PC-3 (cell line): ENCODE data around the gene MYO1A. TPM values are rescaled to one million over a fixed set of nuclear protein-coding genes. Genes with fewer than 3 reads are reported as not detected.
"Not testable (repeated sequence)": the region's sequence is repeated elsewhere in the genome, so short reads cannot be mapped to it uniquely, and the experiment has no call there.

ENCODE experiments used
- ATAC-seq: fragments of 200-7000 bp; cut with Tn5 transposase; 2 replicates; pipeline ENCODE4 v1.9.1; 2020; ENCODE audit warnings: mild to moderate bottlenecking, moderate library complexity
- BruUV-seq: library from RNA; stranded (reverse); fragments of 400-500 nt; replicated peaks from 2 replicates; lab custom pipeline; 2021; lab: Mats Ljungman, UMichigan
- CTCF ChIA-PET: fragments of 300-600 bp; sonication (Branson Sonifier 250); formaldehyde crosslinking; loops from one replicate; lab custom pipeline; 2022; ENCODE audit warnings: antibody characterized with exemption; lab: Charles Lee
- POLR2A ChIA-PET: fragments of 300-600 bp; sonication (Branson Sonifier 250); formaldehyde crosslinking; loops from one replicate; lab custom pipeline; 2022; ENCODE audit warnings: antibody characterized with exemption; ENCODE audit not compliant: unreplicated experiment; lab: Charles Lee
- DNase-seq: peaks from one replicate; pipeline ENCODE4 v3.0.0-alpha.2; 2015
- H2AFZ ChIP-seq: fragments of 300-600 bp; sonication (generic); 2 replicates; pipeline ENCODE4 v1.6.0; 2016; ENCODE audit warnings: antibody characterized with exemption, low read length
- H3F3A ChIP-seq: fragments of 300-600 bp; sonication (generic); one replicate; pipeline ENCODE4 v1.6.0; 2017; ENCODE audit warnings: antibody characterized with exemption, low read length, control low read depth, mild to moderate bottlenecking; ENCODE audit not compliant: unreplicated experiment
- H3K27ac ChIP-seq: fragments of 300-600 bp; sonication (generic); 2 replicates; pipeline ENCODE4 v1.5.1; 2016; ENCODE audit warnings: mild to moderate bottlenecking, low read length
- H3K27me3 ChIP-seq: fragments of 300-600 bp; sonication (generic); 2 replicates; pipeline ENCODE4 v1.6.1; 2016; ENCODE audit warnings: low read length, mixed read lengths
- H3K36me3 ChIP-seq: fragments of 300-600 bp; sonication (generic); 2 replicates; pipeline ENCODE4 v1.6.1; 2016; ENCODE audit warnings: low read depth, mixed run types, low read length, mixed read lengths
- H3K4me1 ChIP-seq: fragments of 300-600 bp; sonication (generic); 2 replicates; pipeline ENCODE4 v1.5.1; 2016; ENCODE audit warnings: low read length; ENCODE audit not compliant: insufficient read depth
- H3K4me2 ChIP-seq: fragments of 300-600 bp; sonication (generic); 2 replicates; pipeline ENCODE4 v1.6.0; 2016; ENCODE audit warnings: low read length
- H3K4me3 ChIP-seq: fragments of 300-600 bp; sonication (generic); 2 replicates; pipeline ENCODE4 v1.5.1; 2016; ENCODE audit warnings: mild to moderate bottlenecking, low read length, mixed read lengths
- H3K79me2 ChIP-seq: fragments of 300-600 bp; sonication (generic); 2 replicates; pipeline ENCODE4 v1.6.1; 2017; ENCODE audit warnings: low read length, mixed read lengths
- H3K9ac ChIP-seq: fragments of 300-600 bp; sonication (generic); 2 replicates; pipeline ENCODE4 v1.6.0; 2016; ENCODE audit warnings: mild to moderate bottlenecking, low read length
- H3K9me2 ChIP-seq: fragments of 300-600 bp; sonication (generic); replicated peaks from 2 replicates; pipeline ENCODE4 v1.6.1; 2016; ENCODE audit warnings: mixed run types, low read length, mixed read lengths
- H3K9me3 ChIP-seq: fragments of 300-600 bp; sonication (generic); 2 replicates; pipeline ENCODE4 v1.6.1; 2016; ENCODE audit warnings: low read length, mixed read lengths
- H4K20me1 ChIP-seq: fragments of 300-600 bp; sonication (generic); 2 replicates; pipeline ENCODE4 v1.6.1; 2016; ENCODE audit warnings: low read length, mixed read lengths
- EZH2 ChIP-seq: fragments of 300-600 bp; sonication (generic); IDR thresholded peaks from one replicate; pipeline ENCODE4 v1.6.1; 2017; ENCODE audit warnings: antibody characterized with exemption, mild to moderate bottlenecking, low read length; ENCODE audit not compliant: unreplicated experiment
- EZH2phosphoT487 ChIP-seq: fragments of 300-600 bp; sonication (generic); IDR thresholded peaks from 2 replicates; pipeline ENCODE4 v1.6.1; 2018; ENCODE audit warnings: mild to moderate bottlenecking, antibody characterized with exemption, low read length, borderline replicate concordance
- intact Hi-C: fragments of 100-400 bp; cut with micrococcal nuclease; formaldehyde crosslinking; loops from 2 replicates; pipeline ENCODE4 v1.9.0; 2023
- total RNA-seq: library from RNA; depleted of rRNA; stranded (reverse); fragments of >200 nt; gene quantifications from 2 replicates; pipeline ENCODE4 v1.2.3, GENCODE V29; 2014
- TF ChIP-seq, protein P1 (sequence below): fragments of 300-600 bp; sonication (generic); conservative IDR thresholded peaks from 2 replicates; pipeline ENCODE4 v1.5.1; 2017; ENCODE audit warnings: antibody characterized with exemption, low read depth, mild to moderate bottlenecking, low read length

MYO1A gene
- total RNA-seq, 1 experiment from 2014 or later: not detected

DNA sequence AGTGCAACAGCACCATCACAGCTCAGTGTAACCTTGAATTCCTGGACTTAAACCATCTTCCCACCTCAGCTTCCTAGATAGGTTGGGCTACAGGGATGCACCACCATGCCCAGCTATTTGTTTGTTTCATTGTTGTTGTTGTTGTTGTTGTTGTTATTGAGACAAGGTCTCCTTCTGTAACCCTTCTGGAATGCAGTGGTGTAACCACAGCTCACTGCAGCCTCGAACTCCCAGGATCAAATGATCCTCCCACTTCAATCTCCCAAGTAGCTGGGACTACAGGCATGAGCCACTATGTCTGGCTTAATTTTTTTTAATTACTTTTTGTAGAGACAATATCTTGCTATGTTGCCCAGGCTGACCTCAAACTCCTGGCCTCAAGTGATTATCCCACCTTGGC is 29.9 kb upstream of the MYO1A start:
- no peak overlapping the region for H3K9ac ChIP-seq

DNA sequence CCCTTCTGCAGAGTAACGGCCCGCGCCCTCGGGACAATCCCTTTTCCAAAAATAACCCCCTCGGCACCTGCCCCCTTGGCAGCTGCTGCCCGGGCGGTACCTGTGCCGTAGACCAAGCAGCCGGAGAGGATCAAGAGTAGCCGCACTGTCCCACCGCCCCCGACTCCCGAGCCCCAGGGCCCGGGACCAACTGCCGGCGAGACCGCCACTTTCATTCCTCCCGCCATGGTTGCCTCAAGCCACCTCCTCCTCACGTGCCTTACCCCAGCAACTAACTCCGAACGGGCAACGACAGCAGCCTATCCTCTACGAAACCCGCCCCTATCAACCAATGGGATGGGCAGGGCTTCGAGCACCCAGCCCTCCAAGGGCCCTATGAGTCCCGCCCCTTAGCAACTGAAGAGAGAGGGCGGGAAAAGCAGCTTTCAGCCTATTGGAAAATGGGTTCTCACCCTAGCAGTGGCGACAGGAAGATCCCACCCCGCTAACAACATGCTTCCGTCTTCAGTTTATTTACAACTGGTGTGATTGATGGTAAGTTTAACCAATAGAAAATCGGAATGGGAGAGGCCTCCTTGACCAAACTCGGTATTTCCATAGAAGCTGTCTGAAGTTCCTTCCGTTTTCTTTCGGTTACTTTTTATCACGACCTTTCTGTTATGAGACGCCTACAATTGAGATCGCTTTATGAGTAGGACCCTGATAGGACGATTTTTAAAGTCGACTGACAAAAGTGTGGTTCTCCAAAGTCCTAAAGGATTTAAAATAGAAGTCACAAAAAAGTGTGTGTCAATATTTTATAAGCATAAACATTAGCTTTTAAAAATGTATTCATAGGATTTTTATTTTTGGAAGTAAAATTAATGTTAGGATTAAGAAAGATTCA is 28.8 kb upstream of the MYO1A start, which contains the start of gene NEMP1:
TSS of gene NEMP1 (minus strand) at position 273 of the 886 bp plus-strand sequence. CDS start at position 227, 46 bp downstream.
- H3K27me3 ChIP-seq: no peaks in the 10 kb centered on the region
- H3K9ac ChIP-seq: peak within 1 kb of the TSS; percentile 94
- no TSS peak for BruUV-seq
- DNase-seq (peak; percentile 100), ATAC-seq (peak; percentile 99)
- no peaks in the 10 kb centered on the region for H3K9me2 ChIP-seq
- H3K4me1 ChIP-seq: peaks cover 6% of the 10 kb centered on the region; the same call in 1 of the 2 replicates
- peak within 1 kb of the TSS; percentile 51 for H3K27ac ChIP-seq
- no peaks in the 10 kb centered on the region for H3K9me3 ChIP-seq
- peak within 1 kb of the TSS; percentile 90 for H3K4me3 ChIP-seq
- TF ChIP-seq EZH2 (no peak), EZH2phosphoT487 (no peak)
- TF ChIP-seq, protein P1, sequence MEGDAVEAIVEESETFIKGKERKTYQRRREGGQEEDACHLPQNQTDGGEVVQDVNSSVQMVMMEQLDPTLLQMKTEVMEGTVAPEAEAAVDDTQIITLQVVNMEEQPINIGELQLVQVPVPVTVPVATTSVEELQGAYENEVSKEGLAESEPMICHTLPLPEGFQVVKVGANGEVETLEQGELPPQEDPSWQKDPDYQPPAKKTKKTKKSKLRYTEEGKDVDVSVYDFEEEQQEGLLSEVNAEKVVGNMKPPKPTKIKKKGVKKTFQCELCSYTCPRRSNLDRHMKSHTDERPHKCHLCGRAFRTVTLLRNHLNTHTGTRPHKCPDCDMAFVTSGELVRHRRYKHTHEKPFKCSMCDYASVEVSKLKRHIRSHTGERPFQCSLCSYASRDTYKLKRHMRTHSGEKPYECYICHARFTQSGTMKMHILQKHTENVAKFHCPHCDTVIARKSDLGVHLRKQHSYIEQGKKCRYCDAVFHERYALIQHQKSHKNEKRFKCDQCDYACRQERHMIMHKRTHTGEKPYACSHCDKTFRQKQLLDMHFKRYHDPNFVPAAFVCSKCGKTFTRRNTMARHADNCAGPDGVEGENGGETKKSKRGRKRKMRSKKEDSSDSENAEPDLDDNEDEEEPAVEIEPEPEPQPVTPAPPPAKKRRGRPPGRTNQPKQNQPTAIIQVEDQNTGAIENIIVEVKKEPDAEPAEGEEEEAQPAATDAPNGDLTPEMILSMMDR: no peak
- H3K4me2 ChIP-seq: peak within 1 kb of the TSS; percentile 86
- intact Hi-C loops: loop anchor here (1.0 kb wide), 1 partner anchor 9 kb away; no protein-coding TSS in a partner anchor
- ChIA-PET CTCF (interaction anchor here (0.6 to 1.8 kb wide), 5 partner anchors 9 to 119 kb away, joined by 3 to 14 read pairs (median 3); no protein-coding TSS in a partner anchor), POLR2A (interaction anchor here (0.7 to 1.2 kb wide), 3 partner anchors 9 to 49 kb away, joined by 3 to 11 read pairs (median 6); partner anchors contain the start of gene LRP1)
- H3K36me3 ChIP-seq: no peaks in the 10 kb centered on the region; the same call in 1 of the 2 replicates
- H3K79me2 ChIP-seq: peaks cover 21% of the 10 kb centered on the region
- peak within 1 kb of the TSS; percentile 89 for H2AFZ ChIP-seq
- H4K20me1 ChIP-seq: no peaks in the 10 kb centered on the region
- H3F3A ChIP-seq: no peaks in the 10 kb centered on the region

More for the DNA sequence above, 29.9 kb upstream of the MYO1A start:
- Histone ChIP-seq H3K27me3 (no peaks in the 10 kb centered on the region), H2AFZ (no peak overlapping the region), H3K4me1 (peaks cover 6% of the 10 kb centered on the region; the same call in 1 of the 2 replicates), H4K20me1 (no peaks in the 10 kb centered on the region), H3K79me2 (peaks cover 21% of the 10 kb centered on the region), H3K27ac (no peak overlapping the region), H3K9me3 (no peaks in the 10 kb centered on the region), H3K4me2 (no peak overlapping the region), H3K36me3 (no peaks in the 10 kb centered on the region; the same call in 1 of the 2 replicates), H3K9me2 (no peaks in the 10 kb centered on the region), H3F3A (no peaks in the 10 kb centered on the region), H3K4me3 (no peak overlapping the region)
- ATAC-seq (no peak), DNase-seq (no peak)
- no TSS peak for BruUV-seq
- intact Hi-C loops: loop anchor here (1.0 kb wide), 1 partner anchor 7 kb away; no protein-coding TSS in a partner anchor
- ChIA-PET CTCF (interaction anchor here (0.6 to 1.8 kb wide), 2 partner anchors 32 to 106 kb away, joined by 3 to 14 read pairs; no protein-coding TSS in a partner anchor), POLR2A (interaction anchor here (1.1 kb wide), 1 partner anchor 32 kb away, joined by 6 read pairs; no protein-coding TSS in a partner anchor)
- TF ChIP-seq EZH2 (no peak), EZH2phosphoT487 (no peak)
- TF ChIP-seq, protein P1: no peak

GRCh38 chr12:57073566-57074450 is 23.9 kb upstream of the MYO1A start:
- POLR2A ChIA-PET: interaction anchor here (0.6 kb wide), 1 partner anchor 39 kb away, joined by 7 read pairs; no protein-coding TSS in a partner anchor
- H3K9me2 ChIP-seq, H2AFZ ChIP-seq, H3K9ac ChIP-seq, ATAC-seq, DNase-seq, H3K4me1 ChIP-seq, H3K4me2 ChIP-seq, intact Hi-C loops, H3K4me3 ChIP-seq, H3K27me3 ChIP-seq, BruUV-seq, H4K20me1 ChIP-seq, H3F3A ChIP-seq, H3K9me3 ChIP-seq, CTCF ChIA-PET, H3K27ac ChIP-seq: not testable (repeated sequence)
- H3K79me2 ChIP-seq: peaks cover 21% of the 10 kb centered on the region
- peaks cover 24% of the 10 kb centered on the region for H3K36me3 ChIP-seq
